Esophagus squamous epithelium (tissue), 5 donors: ENCODE results near the gene NEK5. TPM values are rescaled to one million over a fixed set of nuclear protein-coding genes. Genes with fewer than 3 reads are reported as not detected.

ENCODE experiments used
- DNase-seq: peaks from one replicate; lab custom pipeline; 2025; lab: John Stamatoyannopoulos, UW
- H3K27ac ChIP-seq, 4 donors: fragments of 200-600 bp; sonication (generic); one replicate each; pipeline ENCODE4 v1.5.1; 2016 to 2019; ENCODE audit warnings: mild to moderate bottlenecking in 1 of 4
- H3K27me3 ChIP-seq, 4 donors: fragments of 200-600 bp; sonication (generic); 1 replicate in 3 of 4; 2 replicates in 1 of 4; pipeline versions ENCODE4 v1.5.1 to v1.6.0; 2017 to 2021; ENCODE audit warnings: antibody characterized with exemption in 1 of 4
- H3K36me3 ChIP-seq, 3 donors: fragments of 200-600 bp; sonication (generic); one replicate each; pipeline ENCODE4 v1.5.1; 2016 to 2019
- H3K4me1 ChIP-seq, 3 donors: fragments of 200-600 bp; sonication (generic); one replicate each; pipeline ENCODE4 v1.5.1; 2017 to 2019
- H3K4me3 ChIP-seq, 4 donors: fragments of 200-600 bp; sonication (generic); 1 replicate in 3 of 4; 2 replicates in 1 of 4; pipeline ENCODE4 v1.5.1; 2016 to 2019; ENCODE audit warnings: mild to moderate bottlenecking in 2 of 4, moderate library complexity in 1 of 4
- H3K9me3 ChIP-seq, 3 donors: fragments of 200-600 bp; sonication (generic); one replicate each; pipeline ENCODE4 v1.5.1; 2016 to 2019
- CTCF ChIP-seq, 6 experiments: fragments of 450-650 bp in 4 of 6; fragments of 200-600 bp in 2 of 6; sonication (generic) in 2 of 6; IDR thresholded peaks; one replicate each; pipeline ENCODE4 v1.5.1; 2016 to 2019; ENCODE audit warnings: antibody characterized with exemption in 6 of 6, mild to moderate bottlenecking in 4 of 6, moderate library complexity in 4 of 6
- POLR2A ChIP-seq, 4 donors: fragments of 450-650 bp; IDR thresholded peaks; one replicate each; pipeline ENCODE4 v1.6.1; 2017; ENCODE audit warnings: antibody characterized with exemption in 4 of 4, mild to moderate bottlenecking in 4 of 4, moderate library complexity in 3 of 4
- WGBS, 2 donors: methylation state at CpG; one replicate each; pipeline ENCODE4 v1.1.5; 2018; 5-methylcytosine and 5-hydroxymethylcytosine counted together
- intact Hi-C: fragments of 100-400 bp; cut with DNase I; formaldehyde crosslinking; loops from one replicate; pipeline ENCODE4 v1.15.0; 2022
- total RNA-seq, 4 donors: library from RNA; depleted of rRNA; stranded (reverse); fragments of >200 nt; gene quantifications; one replicate each; pipeline ENCODE4 v1.1.0, GENCODE V29; 2016
- donor health status: DM: yes; HTN: yes; CAD: no.

Gene NEK5
- total RNA-seq, 4 donors from 2014 or later: 0.18 to 0.38 TPM; not detected in 2

- TF ChIP-seq CTCF (IDR thresholded peaks at IDR 0.05) (no peak), POLR2A (IDR thresholded peaks at IDR 0.05) (no peak)
- peak overlapping the region; percentile 92 to 100 (median 98) for H3K4me3 ChIP-seq
- H3K36me3 ChIP-seq: peaks cover 0 to 19% (median 0%) of the 10 kb centered on the region in 3 donors
- peaks cover 0 to 37% (median 8%) of the 10 kb centered on the region in 3 donors for H3K4me1 ChIP-seq
- intact Hi-C loops: no loop called here
- peak overlapping the region in 3 of 4 donors; percentile 71 to 85 (median 84) for H3K27ac ChIP-seq
- no peak for DNase-seq
- 0 to 1% methylated on average over 8 of the region's 8 CpGs for WGBS, 2 donors
- H3K9me3 ChIP-seq: no peaks in the 10 kb centered on the region
- peaks cover 0 to 23% (median 0%) of the 10 kb centered on the region in 4 donors for H3K27me3 ChIP-seq
These were observed 116.4 kb downstream of the NEK5 start for GRCh38 chr13:52012512-52012836.

GRCh38 chr13:52011632-52012511 lies 117.0 kb downstream of the NEK5 start, which contains the start of gene ALG11:
TSS of gene ALG11 (plus strand) at chr13:52012398. CDS start at chr13:52012419, 21 bp downstream.
- peak within 1 kb of the TSS; percentile 71 to 85 (median 84) for H3K27ac ChIP-seq
- TF ChIP-seq CTCF (IDR thresholded peaks at IDR 0.05) (peak in 2 of 6 experiments; percentile 8 to 9), POLR2A (IDR thresholded peaks at IDR 0.05) (no peak)
- intact Hi-C loops: no loop called here
- 1 to 2% methylated on average over 16 to 21 of the region's 82 CpGs for WGBS, 2 donors
- H3K9me3 ChIP-seq: no peaks in the 10 kb centered on the region
- peaks cover 0 to 13% (median 0%) of the 10 kb centered on the region in 3 donors for H3K36me3 ChIP-seq
- DNase-seq: peak; percentile 89
- H3K4me3 ChIP-seq: peak within 1 kb of the TSS; percentile 92 to 100 (median 98)
- H3K4me1 ChIP-seq: peaks cover 0 to 37% (median 8%) of the 10 kb centered on the region in 3 donors
- peaks cover 0 to 23% (median 0%) of the 10 kb centered on the region in 4 donors for H3K27me3 ChIP-seq

- Histone ChIP-seq H3K36me3 (peaks cover 0 to 5% (median 0%) of the 10 kb centered on the region in 3 donors), H3K4me1 (peaks cover 0 to 37% (median 8%) of the 10 kb centered on the region in 3 donors), H3K9me3 (no peaks in the 10 kb centered on the region), H3K4me3 (peak within 1 kb of the TSS; percentile 92 to 100 (median 98)), H3K27ac (peak within 1 kb of the TSS; percentile 71 to 85 (median 84)), H3K27me3 (peaks cover 0 to 23% (median 0%) of the 10 kb centered on the region in 4 donors)
- DNase-seq: no peak
- intact Hi-C loops: no loop called here
- 16 to 17% methylated on average over 12 to 14 of the region's 46 CpGs for WGBS, 2 donors
- no peak for TF ChIP-seq CTCF (IDR thresholded peaks at IDR 0.05)
- TF ChIP-seq POLR2A (IDR thresholded peaks at IDR 0.05): no peak
These were observed 117.8 kb downstream of the NEK5 start, which contains the start of gene ATP7B for GRCh38 chr13:52010890-52011631. TSS of gene ATP7B (minus strand) at chr13:52011450. CDS start at chr13:52011337, 113 bp downstream.

- no peak for DNase-seq
- no peak overlapping the region for H3K27ac ChIP-seq
- intact Hi-C loops: loop anchor here (5.0 kb wide), 1 partner anchor 117 kb away; the partner anchor contains the start of gene NEK5
- H3K27me3 ChIP-seq: peaks cover 0 to 23% (median 0%) of the 10 kb centered on the region in 4 donors
- H3K9me3 ChIP-seq: no peaks in the 10 kb centered on the region
- no peak overlapping the region for H3K4me3 ChIP-seq
- no peaks in the 10 kb centered on the region for H3K36me3 ChIP-seq
- WGBS, 2 donors: 65 to 68% methylated on average over 6 of the region's 6 CpGs
- peaks cover 0 to 37% (median 8%) of the 10 kb centered on the region in 3 donors for H3K4me1 ChIP-seq
- TF ChIP-seq POLR2A (IDR thresholded peaks at IDR 0.05): no peak
- TF ChIP-seq CTCF (IDR thresholded peaks at IDR 0.05): no peak
These were observed 118.9 kb downstream of the NEK5 start for GRCh38 chr13:52009946-52010345.
